ENCODE data around the gene OR2A5.
"Not testable (repeated sequence)": the region's sequence is repeated elsewhere in the genome, so short reads cannot be mapped to it uniquely, and the experiment has no call there.

OR2A5 gene

DNA sequence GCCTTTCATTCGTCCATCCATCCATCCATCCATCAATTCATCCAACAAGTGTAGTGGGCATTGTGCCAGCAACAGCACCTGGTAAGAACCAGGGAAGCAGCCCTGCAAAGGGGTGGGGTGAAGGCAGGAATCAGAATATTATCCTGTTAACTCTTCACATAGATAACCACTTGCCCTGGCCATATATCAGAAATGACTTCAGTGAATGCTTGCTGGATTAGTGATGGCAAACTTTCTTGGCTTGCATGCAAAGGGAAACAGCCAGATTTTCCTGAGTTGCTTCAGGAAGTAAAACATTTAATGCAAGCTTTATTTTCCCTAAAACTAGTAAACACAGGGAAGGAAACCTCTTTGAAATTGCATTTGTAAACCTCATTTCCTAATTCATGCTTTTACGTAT lies 743 bp downstream of the OR2A5 start:
- Histone ChIP-seq H2AFZ (ENCODE audit: low read depth, low read length) (no peak overlapping the region), H3K27me3 (ENCODE audit: insufficient read depth, low read length) (no peaks in the 10 kb centered on the region), H3K4me3 (ENCODE audit: low read length) (no peak overlapping the region), H3K9me3 (ENCODE audit: low read length) (no peaks in the 10 kb centered on the region), H3K36me3 (ENCODE audit: insufficient read depth, low read length) (no peaks in the 10 kb centered on the region), H3K4me1 (ENCODE audit: insufficient read depth, low read length) (no peaks in the 10 kb centered on the region)

DNA sequence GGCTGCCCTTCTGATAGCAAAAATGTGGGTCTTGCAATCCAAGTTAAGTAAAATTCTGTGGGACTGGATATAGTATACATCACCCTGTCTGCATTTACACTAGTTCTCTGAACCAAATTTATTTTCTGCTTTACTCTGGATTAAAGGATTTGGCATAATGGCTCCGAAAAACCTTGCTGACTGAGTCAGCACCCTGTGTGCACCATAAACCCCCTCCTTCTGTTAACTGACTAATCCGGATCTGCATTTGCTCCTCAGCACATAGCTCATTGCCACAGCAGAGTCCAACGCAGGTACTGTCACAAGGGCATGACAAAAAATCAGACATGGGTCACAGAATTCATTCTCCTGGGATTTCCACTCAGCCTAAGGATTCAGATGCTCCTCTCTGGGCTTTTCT lies 1.3 kb downstream of the OR2A5 start:
- Histone ChIP-seq H3K4me1 (ENCODE audit: insufficient read depth, low read length) (no peaks in the 10 kb centered on the region), H3K9me3 (ENCODE audit: low read length) (no peaks in the 10 kb centered on the region)

DNA sequence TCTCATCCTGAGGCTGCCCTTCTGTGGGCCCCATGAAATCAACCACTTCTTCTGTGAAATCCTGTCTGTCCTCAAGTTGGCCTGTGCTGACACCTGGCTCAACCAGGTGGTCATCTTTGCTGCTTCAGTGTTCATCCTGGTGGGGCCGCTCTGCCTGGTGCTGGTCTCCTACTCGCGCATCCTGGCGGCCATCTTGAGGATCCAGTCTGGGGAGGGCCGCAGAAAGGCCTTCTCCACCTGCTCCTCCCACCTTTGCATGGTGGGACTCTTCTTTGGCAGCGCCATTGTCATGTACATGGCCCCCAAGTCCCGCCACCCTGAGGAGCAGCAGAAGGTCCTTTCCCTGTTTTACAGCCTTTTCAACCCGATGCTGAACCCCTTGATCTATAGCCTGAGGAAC lies 2.1 kb downstream of the OR2A5 start:
- H3K9me3 ChIP-seq (ENCODE audit: low read length); H3K36me3 ChIP-seq (ENCODE audit: insufficient read depth, low read length); H2AFZ ChIP-seq (ENCODE audit: low read depth, low read length); H3K27me3 ChIP-seq (ENCODE audit: insufficient read depth, low read length); H3K4me1 ChIP-seq (ENCODE audit: insufficient read depth, low read length); H3K4me3 ChIP-seq (ENCODE audit: low read length): not testable (repeated sequence)

More for the DNA sequence above, 1.3 kb downstream of the OR2A5 start:
- no peak overlapping the region for H2AFZ ChIP-seq (ENCODE audit: low read depth, low read length)
- H3K27me3 ChIP-seq (ENCODE audit: insufficient read depth, low read length) = no peaks in the 10 kb centered on the region
- no peak overlapping the region for H3K4me3 ChIP-seq (ENCODE audit: low read length)
- no peaks in the 10 kb centered on the region for H3K36me3 ChIP-seq (ENCODE audit: insufficient read depth, low read length)

DNA sequence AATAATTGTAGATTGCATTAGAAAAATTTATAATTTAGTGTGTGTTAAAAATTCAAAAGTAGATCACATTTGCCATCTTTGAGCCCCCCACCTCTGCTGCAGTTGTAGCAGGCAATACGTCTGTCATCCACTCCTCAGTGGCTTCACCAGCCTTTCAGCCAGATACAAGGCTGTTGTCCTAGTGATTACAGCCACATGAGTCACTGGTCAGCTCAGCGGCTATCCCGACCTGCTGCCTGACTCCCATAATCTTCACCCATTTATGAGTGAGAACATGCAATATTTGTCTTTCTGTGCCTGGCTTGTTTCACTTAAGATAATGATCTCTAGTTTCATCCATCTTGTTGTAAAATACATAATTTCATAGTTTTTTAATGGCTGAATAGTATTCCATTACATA lies 9.2 kb downstream of the OR2A5 start:
- Histone ChIP-seq H3K36me3 (ENCODE audit: insufficient read depth, low read length) (no peaks in the 10 kb centered on the region), H3K4me1 (ENCODE audit: insufficient read depth, low read length) (no peaks in the 10 kb centered on the region), H3K27me3 (ENCODE audit: insufficient read depth, low read length) (no peaks in the 10 kb centered on the region), H3K9me3 (ENCODE audit: low read length) (no peaks in the 10 kb centered on the region), H3K4me3 (ENCODE audit: low read length) (no peak overlapping the region), H2AFZ (ENCODE audit: low read depth, low read length) (no peak overlapping the region)

DNA sequence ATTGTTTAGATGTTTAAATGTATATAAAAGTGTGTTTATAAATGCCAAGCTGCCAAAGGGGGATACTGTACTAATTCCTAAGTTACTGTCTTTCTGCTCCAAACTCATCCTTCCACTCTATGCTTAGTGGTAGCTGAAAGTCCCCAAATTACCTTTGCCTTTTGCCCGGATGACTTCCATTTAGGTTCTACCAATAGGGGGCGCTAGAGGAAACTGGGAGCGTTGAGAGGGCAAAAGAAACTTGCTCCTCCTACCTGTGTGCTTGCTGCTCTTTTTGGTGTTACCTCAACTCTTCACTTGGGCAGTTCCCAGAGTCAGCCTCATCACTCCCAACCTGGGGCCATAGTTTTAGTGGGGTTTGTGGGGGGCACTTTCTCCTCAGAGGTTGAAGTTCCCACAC lies 15.0 kb downstream of the OR2A5 start:
- no peaks in the 10 kb centered on the region for H3K36me3 ChIP-seq (ENCODE audit: insufficient read depth, low read length)

DNA sequence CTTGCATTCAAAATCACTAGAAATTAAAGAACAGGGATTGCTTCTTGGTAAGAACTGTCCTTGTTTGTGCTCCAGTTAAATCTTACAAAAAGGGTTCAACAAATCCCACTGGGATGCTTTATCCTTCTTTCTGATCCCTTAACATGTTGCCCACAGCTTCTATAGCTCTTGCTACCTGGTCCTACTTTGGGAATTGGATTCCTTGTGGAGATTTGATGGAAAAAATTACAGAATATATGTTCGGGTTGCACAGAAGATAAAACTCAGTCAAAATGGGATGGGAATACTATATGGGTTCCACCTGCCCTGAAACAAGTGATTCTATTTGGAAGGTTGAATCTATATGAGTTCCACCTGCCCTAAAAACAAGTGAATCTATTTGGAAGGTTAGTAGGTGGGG lies 20.8 kb downstream of the OR2A5 start, which contains the start of gene OR2A25:
Gene OR2A25 (plus strand): TSS at position 301 of the 400 bp plus-strand sequence. CDS start 4,409 bp downstream, outside the sequence.
- no peaks in the 10 kb centered on the region for H3K9me3 ChIP-seq (ENCODE audit: low read length)
- no peaks in the 10 kb centered on the region for H3K4me1 ChIP-seq (ENCODE audit: insufficient read depth, low read length)
- H3K4me3 ChIP-seq (ENCODE audit: low read length) = no peak within 1 kb of the TSS
- H3K27me3 ChIP-seq (ENCODE audit: insufficient read depth, low read length) = no peaks in the 10 kb centered on the region
- H2AFZ ChIP-seq (ENCODE audit: low read depth, low read length) = no peak within 1 kb of the TSS
- H3K36me3 ChIP-seq (ENCODE audit: insufficient read depth, low read length) = no peaks in the 10 kb centered on the region

More for the DNA sequence above, 15.0 kb downstream of the OR2A5 start:
- H3K27me3 ChIP-seq (ENCODE audit: insufficient read depth, low read length) = no peaks in the 10 kb centered on the region
- no peak overlapping the region for H2AFZ ChIP-seq (ENCODE audit: low read depth, low read length)
- no peaks in the 10 kb centered on the region for H3K9me3 ChIP-seq (ENCODE audit: low read length)
- H3K4me1 ChIP-seq (ENCODE audit: insufficient read depth, low read length) = no peaks in the 10 kb centered on the region
- no peak overlapping the region for H3K4me3 ChIP-seq (ENCODE audit: low read length)

DNA sequence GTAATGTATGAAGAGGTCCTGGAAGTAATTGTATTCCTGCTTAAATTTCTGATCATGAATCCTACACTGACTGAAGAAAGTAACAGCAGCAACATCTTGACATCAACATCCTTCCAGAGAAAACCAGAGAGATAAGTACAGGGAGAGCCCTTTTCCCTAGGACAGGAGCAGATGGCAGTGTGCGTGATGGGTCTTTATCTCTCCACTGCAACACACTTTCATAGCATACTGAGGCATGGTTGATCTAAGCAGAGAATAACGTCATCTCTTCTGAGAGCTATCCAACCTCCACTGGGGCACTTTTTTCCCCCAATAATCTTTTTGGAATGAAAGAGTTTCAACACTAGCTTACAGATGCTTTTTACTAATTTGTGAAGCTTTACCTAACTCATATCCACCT lies 21.2 kb downstream of the OR2A5 start:
- Histone ChIP-seq H3K9me3 (ENCODE audit: low read length) (no peaks in the 10 kb centered on the region), H2AFZ (ENCODE audit: low read depth, low read length) (no peak overlapping the region), H3K27me3 (ENCODE audit: insufficient read depth, low read length) (no peaks in the 10 kb centered on the region), H3K4me3 (ENCODE audit: low read length) (no peak overlapping the region), H3K4me1 (ENCODE audit: insufficient read depth, low read length) (no peaks in the 10 kb centered on the region), H3K36me3 (ENCODE audit: insufficient read depth, low read length) (no peaks in the 10 kb centered on the region)

DNA sequence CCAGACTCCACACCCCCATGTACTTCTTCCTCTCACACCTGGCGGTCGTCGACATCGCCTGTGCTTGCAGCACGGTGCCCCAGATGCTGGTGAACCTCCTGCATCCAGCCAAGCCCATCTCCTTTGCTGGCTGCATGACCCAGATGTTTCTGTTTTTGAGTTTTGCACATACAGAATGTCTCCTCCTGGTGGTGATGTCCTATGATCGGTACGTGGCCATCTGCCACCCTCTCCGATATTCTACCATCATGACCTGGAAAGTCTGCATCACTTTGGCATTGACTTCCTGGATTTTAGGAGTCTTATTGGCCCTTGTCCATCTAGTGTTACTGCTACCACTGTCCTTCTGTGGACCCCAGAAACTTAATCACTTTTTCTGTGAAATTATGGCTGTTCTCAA lies 25.6 kb downstream of the OR2A5 start:
- no peak overlapping the region for H3K4me3 ChIP-seq (ENCODE audit: low read length)
- H2AFZ ChIP-seq (ENCODE audit: low read depth, low read length) = no peak overlapping the region
- no peaks in the 10 kb centered on the region for H3K36me3 ChIP-seq (ENCODE audit: insufficient read depth, low read length)
- H3K9me3 ChIP-seq (ENCODE audit: low read length) = no peaks in the 10 kb centered on the region
- no peaks in the 10 kb centered on the region for H3K27me3 ChIP-seq (ENCODE audit: insufficient read depth, low read length)
- no peaks in the 10 kb centered on the region for H3K4me1 ChIP-seq (ENCODE audit: insufficient read depth, low read length)

DNA sequence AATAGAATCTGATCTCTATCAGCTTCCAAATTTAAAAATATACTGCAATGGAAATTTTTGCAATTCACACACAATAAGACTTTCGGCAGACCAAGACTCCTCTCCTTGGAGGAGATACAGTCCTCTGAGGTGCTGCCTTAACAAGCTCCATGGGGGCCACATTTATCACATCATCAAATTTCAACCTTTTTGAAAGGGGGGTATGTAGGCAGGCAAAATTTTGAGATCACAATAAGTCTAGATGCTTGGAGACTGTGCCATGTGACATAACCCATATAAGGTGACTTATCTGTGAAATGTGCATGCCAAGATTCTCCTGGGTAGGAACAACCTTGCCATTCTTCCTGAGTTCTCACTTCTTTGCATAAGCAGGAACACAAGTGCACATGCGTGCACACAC lies 37.2 kb downstream of the OR2A5 start, which contains the start of gene OR2A12:
Gene OR2A12 (plus strand): TSS at position 301 of the 400 bp plus-strand sequence. CDS start 8,830 bp downstream, outside the sequence.
- Histone ChIP-seq H2AFZ (ENCODE audit: low read depth, low read length) (no peak within 1 kb of the TSS), H3K27me3 (ENCODE audit: insufficient read depth, low read length) (no peaks in the 10 kb centered on the region), H3K4me3 (ENCODE audit: low read length) (no peak within 1 kb of the TSS), H3K9me3 (ENCODE audit: low read length) (no peaks in the 10 kb centered on the region), H3K36me3 (ENCODE audit: insufficient read depth, low read length) (no peaks in the 10 kb centered on the region), H3K4me1 (ENCODE audit: insufficient read depth, low read length) (no peaks in the 10 kb centered on the region)

DNA sequence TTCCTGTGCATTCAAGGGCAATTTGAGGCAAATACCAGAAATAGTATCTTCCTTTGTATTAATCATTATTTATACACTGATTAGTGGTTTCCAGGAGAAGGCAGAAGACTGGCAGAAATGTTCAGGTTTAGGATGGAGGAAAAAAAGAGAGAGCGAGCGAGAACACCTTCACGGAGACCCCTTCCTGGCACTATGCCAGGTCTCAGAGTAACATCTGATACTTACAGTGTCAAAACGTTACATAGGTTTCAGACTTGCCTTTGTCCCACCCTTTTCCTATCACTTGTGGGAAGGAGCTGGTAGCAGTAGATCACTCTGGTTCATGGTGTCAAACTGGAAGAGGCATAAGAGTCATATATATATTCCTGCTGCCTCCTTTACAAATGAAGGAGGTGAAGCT lies 38.0 kb downstream of the OR2A5 start:
- no peaks in the 10 kb centered on the region for H3K4me1 ChIP-seq (ENCODE audit: insufficient read depth, low read length)
- H3K4me3 ChIP-seq (ENCODE audit: low read length) = no peak overlapping the region
- no peaks in the 10 kb centered on the region for H3K9me3 ChIP-seq (ENCODE audit: low read length)
- H3K27me3 ChIP-seq (ENCODE audit: insufficient read depth, low read length) = no peaks in the 10 kb centered on the region
- no peaks in the 10 kb centered on the region for H3K36me3 ChIP-seq (ENCODE audit: insufficient read depth, low read length)
- H2AFZ ChIP-seq (ENCODE audit: low read depth, low read length) = no peak overlapping the region

DNA sequence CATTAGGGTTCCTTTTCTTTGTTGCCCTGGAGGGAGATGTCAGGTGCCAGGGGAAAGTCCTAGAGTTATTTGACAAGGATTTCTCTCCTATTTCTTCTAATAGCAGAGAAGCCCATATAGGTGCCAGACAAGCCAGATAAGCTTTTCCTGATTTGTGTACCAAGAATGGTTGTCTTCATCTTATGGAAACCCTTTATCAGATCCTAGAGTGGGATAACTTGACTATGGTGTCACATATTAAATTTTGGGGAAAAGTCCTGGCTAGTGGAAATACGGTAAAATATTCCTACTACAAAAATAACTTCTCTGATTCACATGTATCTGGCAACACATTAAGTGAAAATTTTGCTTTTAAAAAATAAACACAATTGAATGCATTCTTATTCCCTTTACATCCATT lies 38.5 kb downstream of the OR2A5 start:
- H3K4me3 ChIP-seq (ENCODE audit: low read length) = no peak overlapping the region
- no peaks in the 10 kb centered on the region for H3K27me3 ChIP-seq (ENCODE audit: insufficient read depth, low read length)
- no peaks in the 10 kb centered on the region for H3K36me3 ChIP-seq (ENCODE audit: insufficient read depth, low read length)
- no peak overlapping the region for H2AFZ ChIP-seq (ENCODE audit: low read depth, low read length)
- H3K9me3 ChIP-seq (ENCODE audit: low read length) = no peaks in the 10 kb centered on the region
- no peaks in the 10 kb centered on the region for H3K4me1 ChIP-seq (ENCODE audit: insufficient read depth, low read length)

DNA sequence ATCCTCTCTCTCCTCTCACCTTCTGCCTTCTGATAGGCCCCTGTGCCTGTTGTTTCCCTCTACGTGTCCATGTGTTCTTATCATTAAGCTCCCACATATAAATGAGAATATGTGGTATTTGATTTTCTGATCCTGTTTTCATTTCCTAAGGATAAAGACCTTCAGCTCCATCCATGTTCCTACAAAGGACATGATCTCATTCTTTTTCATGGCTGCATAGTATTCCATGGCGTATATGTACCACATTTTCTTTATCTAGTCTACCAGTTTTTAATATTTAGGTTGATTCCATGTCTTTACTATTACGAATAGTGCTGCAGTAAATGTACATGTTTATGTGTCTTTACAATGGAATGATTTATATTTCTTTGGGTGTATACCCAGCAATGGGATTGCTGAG lies 41.9 kb downstream of the OR2A5 start:
- no peaks in the 10 kb centered on the region for H3K4me1 ChIP-seq (ENCODE audit: insufficient read depth, low read length)
- H2AFZ ChIP-seq (ENCODE audit: low read depth, low read length) = no peak overlapping the region
- no peaks in the 10 kb centered on the region for H3K36me3 ChIP-seq (ENCODE audit: insufficient read depth, low read length)
- H3K9me3 ChIP-seq (ENCODE audit: low read length) = no peaks in the 10 kb centered on the region
- H3K4me3 ChIP-seq (ENCODE audit: low read length) = no peak overlapping the region
- H3K27me3 ChIP-seq (ENCODE audit: insufficient read depth, low read length) = no peaks in the 10 kb centered on the region

DNA sequence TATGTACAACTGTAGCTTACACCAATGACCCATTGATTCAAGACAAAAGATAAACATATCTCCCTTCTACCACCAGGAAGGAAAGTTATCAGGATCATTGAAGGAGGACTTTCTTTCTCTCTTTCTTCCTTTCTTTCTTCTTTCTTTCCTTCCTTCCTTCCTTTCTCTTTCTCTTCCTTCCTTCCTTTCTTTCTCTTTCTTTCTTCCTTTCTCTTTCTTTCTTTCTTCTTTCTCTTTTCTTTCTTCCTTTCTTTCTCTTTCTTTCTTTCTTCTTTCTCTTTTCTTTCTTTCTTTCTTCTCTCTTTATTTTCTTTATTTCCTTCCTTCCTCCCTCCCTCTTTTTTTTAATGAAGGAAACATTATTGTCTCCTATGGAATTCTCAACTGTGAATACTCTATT lies 50.0 kb downstream of the OR2A5 start:
- Histone ChIP-seq H3K36me3 (ENCODE audit: insufficient read depth, low read length) (no peaks in the 10 kb centered on the region), H3K4me1 (ENCODE audit: insufficient read depth, low read length) (no peaks in the 10 kb centered on the region), H3K4me3 (ENCODE audit: low read length) (no peak overlapping the region), H3K9me3 (ENCODE audit: low read length) (no peaks in the 10 kb centered on the region), H2AFZ (ENCODE audit: low read depth, low read length) (no peak overlapping the region), H3K27me3 (ENCODE audit: insufficient read depth, low read length) (no peaks in the 10 kb centered on the region)

DNA sequence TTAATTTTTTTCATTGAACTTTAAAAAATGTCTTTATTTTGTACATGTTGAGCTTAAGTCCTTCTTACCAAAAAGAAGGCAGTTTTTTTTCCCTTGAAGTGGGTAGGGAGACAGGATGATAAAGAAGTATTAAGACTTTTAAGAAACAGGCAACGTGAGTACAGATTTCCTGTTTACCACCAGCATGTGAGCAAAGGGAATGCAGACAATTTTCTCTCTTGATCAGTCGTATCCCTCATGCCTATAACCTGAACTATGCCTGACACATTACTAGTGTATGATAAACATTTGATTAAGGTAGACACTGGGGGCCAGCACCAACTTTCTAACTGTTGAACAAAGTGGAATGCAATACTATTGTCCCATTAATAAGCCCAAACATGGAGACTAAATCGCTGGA lies 51.9 kb downstream of the OR2A5 start:
- Histone ChIP-seq H3K9me3 (ENCODE audit: low read length) (no peaks in the 10 kb centered on the region), H3K4me1 (ENCODE audit: insufficient read depth, low read length) (no peaks in the 10 kb centered on the region), H3K4me3 (ENCODE audit: low read length) (no peak overlapping the region), H3K36me3 (ENCODE audit: insufficient read depth, low read length) (no peaks in the 10 kb centered on the region), H2AFZ (ENCODE audit: low read depth, low read length) (no peak overlapping the region), H3K27me3 (ENCODE audit: insufficient read depth, low read length) (no peaks in the 10 kb centered on the region)
